B cell (primary cell): ENCODE results near the gene RND1.

Source experiments
- CTCF ChIP-seq: fragments of 200-600 bp; IDR thresholded peaks from one replicate; pipeline ENCODE4 v1.8.0; 2022; ENCODE audit warnings: antibody characterized with exemption, mild to moderate bottlenecking
- EZH2 ChIP-seq: IDR thresholded peaks from 2 replicates; pipeline ENCODE4 v1.6.1; 2012; ENCODE audit warnings: borderline replicate concordance, low read depth, mild to moderate bottlenecking, moderate library complexity, low read length; ENCODE audit not compliant: insufficient read depth, poor library complexity, severe bottlenecking

DNA sequence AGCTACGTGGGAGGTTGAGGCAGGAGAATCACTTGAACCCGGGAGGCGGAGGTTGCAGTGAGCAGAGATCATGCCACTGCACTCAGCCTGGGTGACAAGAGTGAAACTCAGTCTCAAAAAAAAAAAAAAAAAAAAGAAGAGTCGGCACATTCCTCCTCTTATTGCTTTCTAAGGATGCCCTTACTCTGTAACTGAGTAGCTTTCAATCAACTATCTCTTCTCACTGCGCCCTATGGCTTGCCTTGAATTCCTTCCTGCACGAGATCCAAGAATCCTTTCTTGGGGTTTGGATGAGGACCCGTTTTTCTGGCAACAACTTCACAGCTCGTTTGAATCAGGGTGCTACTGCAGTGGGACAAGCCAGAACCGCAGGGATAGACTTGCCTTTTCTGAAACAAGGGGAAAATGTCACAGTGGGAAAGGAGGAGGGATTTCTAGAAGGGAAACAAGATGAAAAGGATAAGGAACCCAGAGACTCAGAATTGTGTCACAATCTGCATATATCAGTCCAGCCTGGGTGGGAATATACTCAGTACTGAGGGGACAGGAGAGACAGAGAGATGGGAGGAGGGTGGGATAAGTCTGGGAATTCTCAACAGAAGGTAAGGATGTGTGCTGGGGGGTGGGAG, 16.1 kb upstream of the RND1 start:
- no peak for TF ChIP-seq CTCF
- no peak for TF ChIP-seq EZH2
